DOHH2 (cell line): ENCODE results near the gene DFFB.

Experiments
- EZH2phosphoT487 ChIP-seq: fragments of 200-600 bp; sonication (generic); IDR thresholded peaks from 2 replicates; pipeline ENCODE4 v1.6.1; 2017; ENCODE audit warnings: borderline replicate concordance, mild to moderate bottlenecking, antibody characterized with exemption, low read length, moderate library complexity, mixed read lengths
- TF ChIP-seq, protein P1 (sequence below): fragments of 200-600 bp; sonication (generic); IDR thresholded peaks from one replicate; pipeline ENCODE4 v1.5.1; 2014; ENCODE audit warnings: antibody characterized with exemption, mild to moderate bottlenecking, low read depth, low read length; ENCODE audit not compliant: poor library complexity, severe bottlenecking

DNA sequence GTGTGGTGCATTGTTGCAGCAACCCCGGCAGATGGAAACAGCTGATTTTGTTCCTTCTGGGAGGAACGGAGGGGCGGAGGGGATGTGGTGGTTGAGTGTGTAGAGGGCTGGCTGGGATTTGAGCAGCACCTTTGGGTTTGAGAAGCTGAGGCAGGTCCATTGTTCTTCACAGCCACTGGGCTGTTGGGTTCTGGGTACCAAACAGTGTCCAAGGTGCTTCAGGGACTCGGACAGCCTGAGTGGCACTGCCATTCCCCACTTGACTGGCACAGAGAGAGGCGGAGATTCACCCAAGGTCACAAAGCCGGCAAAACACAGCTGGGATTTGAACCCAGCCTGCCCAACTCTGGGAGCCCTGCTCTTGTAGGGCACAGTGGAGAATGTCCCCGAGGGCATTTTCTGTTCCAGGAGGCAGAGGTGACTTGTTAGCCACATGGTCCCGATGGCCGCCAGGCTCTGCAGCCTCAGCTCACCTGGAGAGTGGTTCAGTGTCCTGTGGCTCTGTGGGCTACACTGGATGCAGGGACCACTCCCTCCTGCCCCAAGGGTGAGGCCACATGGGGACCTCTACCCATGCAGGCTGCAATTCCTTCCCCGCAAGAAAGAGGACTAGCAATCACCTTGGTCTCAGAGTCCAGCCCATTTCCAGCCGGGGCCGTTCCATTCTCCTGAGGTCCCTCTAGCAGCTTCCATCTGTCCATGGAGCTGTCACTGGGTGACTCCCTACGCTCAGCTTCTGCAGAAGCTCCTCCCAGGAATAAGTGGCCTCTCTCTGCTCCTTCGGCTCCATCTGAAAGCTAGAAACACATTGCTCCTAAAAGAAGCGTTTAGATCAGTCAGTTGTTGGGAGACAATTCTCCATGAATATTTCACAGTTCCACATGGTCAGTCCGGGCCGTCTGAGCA, 74.0 kb downstream of the DFFB start:
- TF ChIP-seq, protein P1, sequence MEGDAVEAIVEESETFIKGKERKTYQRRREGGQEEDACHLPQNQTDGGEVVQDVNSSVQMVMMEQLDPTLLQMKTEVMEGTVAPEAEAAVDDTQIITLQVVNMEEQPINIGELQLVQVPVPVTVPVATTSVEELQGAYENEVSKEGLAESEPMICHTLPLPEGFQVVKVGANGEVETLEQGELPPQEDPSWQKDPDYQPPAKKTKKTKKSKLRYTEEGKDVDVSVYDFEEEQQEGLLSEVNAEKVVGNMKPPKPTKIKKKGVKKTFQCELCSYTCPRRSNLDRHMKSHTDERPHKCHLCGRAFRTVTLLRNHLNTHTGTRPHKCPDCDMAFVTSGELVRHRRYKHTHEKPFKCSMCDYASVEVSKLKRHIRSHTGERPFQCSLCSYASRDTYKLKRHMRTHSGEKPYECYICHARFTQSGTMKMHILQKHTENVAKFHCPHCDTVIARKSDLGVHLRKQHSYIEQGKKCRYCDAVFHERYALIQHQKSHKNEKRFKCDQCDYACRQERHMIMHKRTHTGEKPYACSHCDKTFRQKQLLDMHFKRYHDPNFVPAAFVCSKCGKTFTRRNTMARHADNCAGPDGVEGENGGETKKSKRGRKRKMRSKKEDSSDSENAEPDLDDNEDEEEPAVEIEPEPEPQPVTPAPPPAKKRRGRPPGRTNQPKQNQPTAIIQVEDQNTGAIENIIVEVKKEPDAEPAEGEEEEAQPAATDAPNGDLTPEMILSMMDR = no peak
- TF ChIP-seq EZH2phosphoT487 = no peak
